GM13977 (cell line): Measurements from ENCODE around the gene EXOSC10.
"Not testable (repeated sequence)": the region's sequence is repeated elsewhere in the genome, so short reads cannot be mapped to it uniquely, and the experiment has no call there.

Source experiments
- DNase-seq: peaks from one replicate; pipeline ENCODE4 v3.0.0; 2012; ENCODE audit warnings: low spot score
- CTCF ChIP-seq: IDR thresholded peaks from 2 replicates; pipeline ENCODE4 v1.5.1; 2012; ENCODE audit warnings: mild to moderate bottlenecking, control low read depth; ENCODE audit not compliant: insufficient read depth; ENCODE audit errors: extremely low read depth, missing control alignments
- in situ Hi-C: fragments of 300-500 bp; cut with MboI; formaldehyde crosslinking; loops from one replicate; pipeline ENCODE4 v1.12.0; 2022; ENCODE audit warnings: low sequenced_read_pairs, low pct_unique_long_range_greater_than_20kb, mixed read lengths, inconsistent platforms; ENCODE audit not compliant: unreplicated experiment

EXOSC10 gene

GRCh38 chr1:11053758-11054137, 45.9 kb downstream of the EXOSC10 start:
- TF ChIP-seq CTCF, result no peak
- DNase-seq, result no peak
- in situ Hi-C loops, result no loop called here

GRCh38 chr1:11052839-11053757, 46.6 kb downstream of the EXOSC10 start:
- TF ChIP-seq CTCF, result no peak
- in situ Hi-C loops, result no loop called here
- no peak for DNase-seq

DNA sequence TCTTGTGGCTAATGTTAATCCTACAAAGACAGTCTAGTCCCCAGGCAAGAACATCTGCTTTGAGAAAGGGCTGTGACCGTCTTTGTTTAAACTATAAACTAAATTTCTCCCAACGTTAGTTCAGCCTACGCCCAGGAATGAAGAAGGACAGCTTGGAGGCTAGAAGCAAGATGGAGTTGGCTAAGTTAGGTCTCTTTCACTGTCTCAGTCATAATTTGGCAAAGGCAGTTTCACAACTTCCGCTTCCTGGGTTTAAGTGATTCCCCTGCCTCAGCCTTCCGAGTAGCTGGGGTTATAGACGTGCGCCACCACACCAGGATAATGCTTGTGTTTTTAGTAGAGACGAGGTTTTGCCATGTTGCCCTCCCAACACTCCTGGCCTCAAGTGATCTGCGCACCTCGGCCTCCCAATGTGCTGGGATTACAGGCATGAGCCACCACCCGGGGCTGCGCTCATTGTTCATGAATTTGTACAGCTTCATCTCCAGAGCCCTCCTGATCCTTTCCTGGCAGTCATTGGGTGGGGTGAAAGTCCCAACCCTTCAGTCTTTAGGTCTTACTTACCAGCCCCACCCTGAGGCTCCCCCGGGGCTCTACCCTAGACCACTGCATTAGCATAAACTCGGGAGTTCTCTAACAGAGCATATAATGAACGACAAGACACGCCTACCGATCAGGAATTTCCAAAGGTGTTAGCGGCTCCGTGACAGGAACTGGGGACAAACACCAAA, 47.7 kb downstream of the EXOSC10 start:
- no peak for DNase-seq
- in situ Hi-C loops, result no loop called here
- TF ChIP-seq CTCF, result no peak

- DNase-seq, in situ Hi-C loops: not testable (repeated sequence)
Measured at GRCh38 chr1:11051121-11051520, 48.5 kb downstream of the EXOSC10 start.

DNA sequence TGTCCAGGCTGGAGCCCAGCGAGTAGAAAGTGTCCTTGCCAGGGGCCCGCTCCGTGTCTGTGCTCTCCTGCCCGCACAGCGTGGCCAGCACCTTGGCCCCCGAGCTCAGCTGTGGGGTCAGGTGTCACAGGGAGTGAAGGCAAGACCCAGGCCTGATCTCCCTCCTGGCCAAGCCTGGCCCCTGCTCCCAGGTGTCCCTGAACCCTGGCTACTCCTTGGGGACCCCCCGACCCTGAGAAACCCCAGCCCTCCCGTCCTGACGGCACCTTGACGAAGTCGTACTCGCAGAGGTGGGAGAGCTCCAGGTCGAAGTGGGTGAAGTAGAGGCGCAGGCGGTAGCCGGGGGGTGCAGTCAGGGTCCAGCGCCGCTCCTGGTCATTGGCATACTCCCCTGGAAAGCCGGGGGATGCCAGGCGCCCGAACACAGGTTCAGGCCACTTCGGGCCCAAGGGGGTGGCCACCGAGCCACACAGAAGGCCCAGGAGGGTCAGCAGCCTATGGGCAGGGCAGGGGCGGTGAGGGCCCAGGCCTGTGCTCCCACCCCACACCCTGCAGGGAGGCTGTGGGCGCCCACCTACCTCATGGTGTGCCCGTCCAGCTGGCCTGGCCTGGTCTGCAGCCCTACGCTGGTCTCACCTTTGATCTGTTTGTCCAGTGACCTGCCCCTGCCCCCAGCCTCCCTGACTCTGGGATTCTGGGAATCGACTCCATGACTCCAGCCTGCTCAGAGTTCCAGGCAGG, 52.9 kb downstream of the EXOSC10 start, which contains the start of gene MASP2:
Gene MASP2 (minus strand): TSS at position 615 of the 741 bp plus-strand sequence. CDS start 32 bp downstream, at position 583.
- no peak for TF ChIP-seq CTCF
- in situ Hi-C loops, result loop anchor here (25.0 kb wide), 1 partner anchor 591 kb away; no protein-coding TSS in a partner anchor
- DNase-seq, result no peak

GRCh38 chr1:11046270-11046566, 53.5 kb downstream of the EXOSC10 start:
- DNase-seq, result no peak
- TF ChIP-seq CTCF, result no peak

More at GRCh38 chr1:11046270-11046566, 53.5 kb downstream of the EXOSC10 start:
- in situ Hi-C loops, result loop anchor here (25.0 kb wide), 1 partner anchor 591 kb away; no protein-coding TSS in a partner anchor
